Measurements from ENCODE around the gene VAV1. TPM values are rescaled to one million over a fixed set of nuclear protein-coding genes. Genes with fewer than 3 reads are reported as not detected.

VAV1 gene
- total and polyA plus RNA-seq, 10 of the 15 experiments (the other 5 are each of a cell fraction or from before 2014, with no cell fraction given), result 1.6 to 76.8 (median 40.7) TPM

GRCh38 chr19:6740589-6741343, 31.7 kb upstream of the VAV1 start (continued):
- TF ChIP-seq NFYA (IDR thresholded peaks at IDR 0.05; ENCODE audit: borderline replicate concordance, low read depth, low read length) (no peak), E2F8 (IDR thresholded peaks at IDR 0.05; ENCODE audit: low read depth, partially characterized antibody) (no peak), PAX5 (IDR thresholded peaks at IDR 0.05; ENCODE audit: borderline replicate concordance, low read depth, low read length) (peak; percentile 92), SUZ12 (IDR thresholded peaks at IDR 0.05; ENCODE audit: unreplicated experiment) (no peak), ZBTB4 (CRISPR knock-in tag; IDR thresholded peaks at IDR 0.05) (no peak), ZSCAN29 (IDR thresholded peaks at IDR 0.05) (no peak), BCL3 (IDR thresholded peaks at IDR 0.05; ENCODE audit: borderline replicate concordance, insufficient read depth, low read depth, low read length, poor library complexity, severe bottlenecking) (no peak), ZNF274 (IDR thresholded peaks at IDR 0.05; ENCODE audit: insufficient read depth, insufficient read length) (no peak), CBFB (IDR thresholded peaks at IDR 0.05; ENCODE audit: low read depth) (no peak; the same call in 1 of the 2 replicates), RCOR1 (conservative IDR thresholded peaks at IDR 0.05; ENCODE audit: low read depth, low read length) (no peak), CBX5 (IDR thresholded peaks at IDR 0.05; ENCODE audit: low read depth) (no peak), ZNF207 (IDR thresholded peaks at IDR 0.05; ENCODE audit: borderline replicate concordance) (no peak), CHD4 (IDR thresholded peaks at IDR 0.05) (no peak), RB1 (IDR thresholded peaks at IDR 0.05; ENCODE audit: borderline replicate concordance) (no peak), ELK1 (IDR thresholded peaks at IDR 0.05; ENCODE audit: low read depth, low read length) (no peak), MAX (IDR thresholded peaks at IDR 0.05; ENCODE audit: low read depth, low read length) (no peak), CHD2 (IDR thresholded peaks at IDR 0.05; ENCODE audit: borderline replicate concordance, low read depth, low read length) (no peak), MEF2B (IDR thresholded peaks at IDR 0.05; ENCODE audit: partially characterized antibody, poor library complexity, severe bottlenecking) (peak; percentile 13), SPI1 (IDR thresholded peaks at IDR 0.05; ENCODE audit: borderline replicate concordance, insufficient read depth, low read depth, low read length) (no peak), ZNF384 (IDR thresholded peaks at IDR 0.05; ENCODE audit: borderline replicate concordance, low read depth, low read length) (no peak), FOXK2 (IDR thresholded peaks at IDR 0.05) (no peak)

Measured in GM12878 (cell line).